Adrenal gland (tissue), 5 donors: ENCODE results near the gene LMNTD2.

Experiments used
- CTCF ChIP-seq, 6 experiments: fragments of 450-650 bp in 4 of 6; fragments of 200-600 bp in 2 of 6; sonication (generic) in 1 of 6; IDR thresholded peaks; 1 replicate in 5 of 6; 2 replicates in 1 of 6; pipeline versions ENCODE4 v1.5.1 to v1.8.0; 2016 to 2021; ENCODE audit warnings: antibody characterized with exemption in 6 of 6, mild to moderate bottlenecking in 2 of 6, moderate library complexity in 1 of 6
- POLR2A ChIP-seq, 2 donors: fragments of 450-650 bp; IDR thresholded peaks; one replicate each; pipeline ENCODE4 v1.6.1; 2017; ENCODE audit warnings: antibody characterized with exemption in 2 of 2, mild to moderate bottlenecking in 2 of 2, moderate library complexity in 1 of 2
- donor health status: DM: no; HTN: no; CAD: no.

- TF ChIP-seq CTCF (IDR thresholded peaks at IDR 0.05) (no peak), POLR2A (IDR thresholded peaks at IDR 0.05) (no peak)
Measured at GRCh38 chr11:587546-587945, 27.0 kb upstream of the LMNTD2 start.
